Measurements from ENCODE around the gene FAM98A.

GRCh38 chr2:33579227-33579626 lies 19.9 kb downstream of the FAM98A start:
- TF ChIP-seq ZFP37 (tag by site-specific recombination; IDR thresholded peaks at IDR 0.05) (no peak), HOXA7 (CRISPR knock-in tag; IDR thresholded peaks at IDR 0.05; ENCODE audit: borderline replicate concordance) (no peak), ZNF140 (tag by site-specific recombination; IDR thresholded peaks at IDR 0.05) (no peak), CTCF (tag by site-specific recombination; IDR thresholded peaks at IDR 0.05) (no peak), ZNF785 (tag by site-specific recombination; IDR thresholded peaks at IDR 0.05) (no peak), MZF1 (tag by site-specific recombination; IDR thresholded peaks at IDR 0.05; ENCODE audit: borderline replicate concordance) (no peak), ZNF449 (tag by site-specific recombination; IDR thresholded peaks at IDR 0.05) (no peak), ZNF114 (tag by site-specific recombination; IDR thresholded peaks at IDR 0.05) (no peak)
